Measurements from ENCODE around the gene PHRF1. TPM values are rescaled to one million over a fixed set of nuclear protein-coding genes. Genes with fewer than 3 reads are reported as not detected.

PHRF1 gene
- total RNA-seq, 1 experiment from 2014 or later: 48.9 TPM

- Histone ChIP-seq H3K56ac (ENCODE audit: insufficient read length, low read depth, low read length) (no peak overlapping the region), H3K23ac (ENCODE audit: insufficient read length, low read depth, low read length) (no peak overlapping the region), H4K91ac (ENCODE audit: insufficient read length, low read depth, low read length) (no peak overlapping the region), H3K9ac (ENCODE audit: extremely low read depth, insufficient read length, low read length) (no peak overlapping the region), H2AK5ac (ENCODE audit: insufficient read length, low read length) (no peak overlapping the region), H3K4me2 (ENCODE audit: insufficient read depth, insufficient read length, low read length) (no peak overlapping the region), H3K27me3 (ENCODE audit: insufficient read depth, low read length) (no peaks in the 10 kb centered on the region), H4K20me1 (ENCODE audit: control insufficient read depth, insufficient read depth, insufficient read length) (no peaks in the 10 kb centered on the region), H3K18ac (ENCODE audit: insufficient read length, low read depth, low read length) (no peak overlapping the region), H2BK120ac (ENCODE audit: low read depth, low read length, poor library complexity, severe bottlenecking) (no peak overlapping the region), H3T11ph (ENCODE audit: low read length) (no peak overlapping the region), H2BK5ac (ENCODE audit: insufficient read length, low read length) (no peak overlapping the region), H4K8ac (replicated peaks; ENCODE audit: insufficient read length, low read depth, low read length) (no peak overlapping the region), H3K27ac (ENCODE audit: insufficient read length, low read depth, low read length) (no peak overlapping the region), H3K4ac (ENCODE audit: low read depth, low read length) (no peak overlapping the region), H3K9me3 (ENCODE audit: control insufficient read depth, low read depth, low read length) (no peaks in the 10 kb centered on the region), H3K79me1 (ENCODE audit: insufficient read depth, low read depth, low read length, poor library complexity, severe bottlenecking) (no peaks in the 10 kb centered on the region), H2BK15ac (ENCODE audit: low read depth, low read length) (no peak overlapping the region), H2AFZ (ENCODE audit: low read length) (no peak overlapping the region), H3K14ac (ENCODE audit: insufficient read depth, low read length) (no peak overlapping the region), H2BK12ac (ENCODE audit: insufficient read length, low read depth, low read length) (no peak overlapping the region), H3K79me2 (ENCODE audit: insufficient read depth, low read length) (no peaks in the 10 kb centered on the region), H4K5ac (ENCODE audit: insufficient read length, low read depth, low read length) (no peak overlapping the region), H3K23me2 (ENCODE audit: insufficient read length, low read depth, low read length, poor library complexity, severe bottlenecking) (peaks cover 4% of the 10 kb centered on the region), H2BK20ac (ENCODE audit: low read depth, low read length, poor library complexity, severe bottlenecking) (no peak overlapping the region), H3K4me1 (ENCODE audit: insufficient read depth, low read length) (no peaks in the 10 kb centered on the region)
- Mint-ChIP-seq H3K4me3 (peak overlapping the region in 1 of 2 experiments; percentile 52; a peak in 1 of 5 replicates), H3K9me3 (no peaks in the 10 kb centered on the region), H3K27me3 (ENCODE audit: low read depth) (no peaks in the 10 kb centered on the region), H3K27ac (peak overlapping the region in 2 of 3 experiments; percentile 71 to 90; a peak in 5 of 7 replicates), H3K4me1 (peaks cover 4 to 6% of the 10 kb centered on the region in 2 experiments; a peak in 3 of 4 replicates), H3K36me3 (ENCODE audit: insufficient read depth in 1 of 3, low read depth in 3 of 3) (peaks cover 10 to 42% (median 41%) of the 10 kb centered on the region in 3 experiments; a peak in 6 of 7 replicates)
- TF ChIP-seq CTCF (conservative IDR thresholded peaks at IDR 0.05): peak; percentile 49
- WGBS (ENCODE audit: extremely low coverage, insufficient read length, low lambda C conversion rate): no CpG with 5 or more reads among the region's 27 CpGs
- DNase-seq: peak; percentile 68
Measured at GRCh38 chr11:612201-612960, 36.1 kb downstream of the PHRF1 start.
